Smooth muscle cell (in vitro differentiated cells): ENCODE data around the gene VPS50. TPM values are rescaled to one million over a fixed set of nuclear protein-coding genes. Genes with fewer than 3 reads are reported as not detected.

Experiments used
- DNase-seq: peaks from one replicate; lab custom pipeline; 2025; ENCODE audit not compliant: unreplicated experiment; lab: John Stamatoyannopoulos, UW
- H2AFZ ChIP-seq: fragments of 200-600 bp; sonication (generic); 2 replicates; pipeline ENCODE4 v1.6.0; 2016; ENCODE audit warnings: antibody characterized with exemption, low read depth, mild to moderate bottlenecking
- H3F3A ChIP-seq: fragments of 200-600 bp; sonication (generic); 2 replicates; pipeline ENCODE4 v1.6.0; 2017; ENCODE audit warnings: antibody characterized with exemption, low read depth
- H3K27ac ChIP-seq: fragments of 200-600 bp; sonication (generic); 2 replicates; pipeline ENCODE4 v1.5.1; 2016; ENCODE audit warnings: low read depth, mild to moderate bottlenecking
- H3K27me3 ChIP-seq: fragments of 200-600 bp; sonication (generic); 2 replicates; pipeline ENCODE4 v1.6.1; 2016; ENCODE audit warnings: low read depth, mild to moderate bottlenecking
- H3K36me3 ChIP-seq: fragments of 200-600 bp; sonication (generic); 2 replicates; pipeline ENCODE4 v1.5.1; 2016; ENCODE audit warnings: low read depth
- H3K4me1 ChIP-seq: fragments of 200-600 bp; sonication (generic); 2 replicates; pipeline ENCODE4 v1.5.1; 2016; ENCODE audit warnings: low read depth
- H3K4me2 ChIP-seq: fragments of 200-600 bp; sonication (generic); 2 replicates; pipeline ENCODE4 v1.6.0; 2016; ENCODE audit warnings: mild to moderate bottlenecking
- H3K4me3 ChIP-seq: fragments of 200-600 bp; sonication (generic); 2 replicates; pipeline ENCODE4 v1.5.1; 2016; ENCODE audit warnings: mild to moderate bottlenecking
- H3K79me2 ChIP-seq: fragments of 200-600 bp; sonication (generic); 2 replicates; pipeline ENCODE4 v1.6.0; 2016; ENCODE audit warnings: low read depth, mild to moderate bottlenecking
- H3K9ac ChIP-seq: fragments of 200-600 bp; sonication (generic); 2 replicates; pipeline ENCODE4 v1.6.0; 2016; ENCODE audit warnings: low read depth
- H3K9me3 ChIP-seq: fragments of 200-600 bp; sonication (generic); replicated peaks from 2 replicates; pipeline ENCODE4 v1.5.1; 2016; ENCODE audit warnings: low read depth
- H4K20me1 ChIP-seq: fragments of 200-600 bp; sonication (generic); 2 replicates; pipeline ENCODE4 v1.6.0; 2016; ENCODE audit warnings: low read depth
- CTCF ChIP-seq: fragments of 200-600 bp; sonication (generic); IDR thresholded peaks from 2 replicates; pipeline ENCODE4 v1.5.1; 2017; ENCODE audit warnings: borderline replicate concordance, mild to moderate bottlenecking, antibody characterized with exemption; ENCODE audit not compliant: insufficient read depth, poor library complexity, severe bottlenecking
- WGBS: methylation state at CpG from one replicate; pipeline ENCODE4 v1.1.7; 2016; ENCODE audit warnings: low lambda C conversion rate; 5-methylcytosine and 5-hydroxymethylcytosine counted together
- polyA plus RNA-seq: library from polyadenylated mRNA; unstranded; fragments of >200 nt; fragmentation: Nextera tagmentation; extraction: Ambion mirVana; gene quantifications from 2 replicates; pipeline ENCODE4 v1.2.1, GENCODE V29; 2016
- total RNA-seq: library from RNA; depleted of rRNA; stranded (reverse); fragments of >200 nt; gene quantifications from 2 replicates; pipeline ENCODE4 v1.2.3, GENCODE V29; 2014

Gene VPS50
- total and polyA plus RNA-seq, 2 experiments from 2014 or later = 7.7 to 26.7 TPM

DNA sequence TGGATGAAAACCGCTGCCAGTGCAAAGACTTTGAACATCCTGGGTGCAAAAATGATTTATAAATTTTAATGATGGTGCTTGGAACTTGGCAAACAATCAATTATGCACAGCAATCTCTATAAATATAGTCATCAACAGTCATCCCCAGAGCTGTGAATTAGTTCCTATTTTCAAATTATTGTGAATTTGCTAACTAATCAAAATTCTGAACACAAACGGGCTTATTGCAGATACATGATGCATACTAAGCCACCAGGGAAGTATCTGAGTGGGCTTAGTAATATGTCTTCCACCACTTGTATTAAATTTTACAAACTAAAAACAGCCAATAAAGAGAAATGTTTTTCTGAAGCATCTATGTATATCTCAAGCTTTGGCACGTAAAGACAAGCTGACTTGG, 177.2 kb downstream of the VPS50 start:
- no peak overlapping the region for H3K27ac ChIP-seq
- no peaks in the 10 kb centered on the region for H4K20me1 ChIP-seq
- H2AFZ ChIP-seq = no peak overlapping the region
- H3K79me2 ChIP-seq = no peaks in the 10 kb centered on the region
- peaks cover 3% of the 10 kb centered on the region for H3K9me3 ChIP-seq
- no peaks in the 10 kb centered on the region for H3K36me3 ChIP-seq
- no peaks in the 10 kb centered on the region for H3F3A ChIP-seq
- H3K27me3 ChIP-seq = no peaks in the 10 kb centered on the region
- 93% methylated on average over 3 of the region's 3 CpGs for WGBS
- no peak overlapping the region for H3K9ac ChIP-seq
- H3K4me1 ChIP-seq = no peaks in the 10 kb centered on the region
- H3K4me2 ChIP-seq = no peak overlapping the region
- no peak for TF ChIP-seq CTCF
- no peak overlapping the region for H3K4me3 ChIP-seq
- DNase-seq = no peak

Other genes with a start within 250 kb of the VPS50 start
- gene SAMD9, start 114.4 kb upstream of the VPS50 start, total RNA-seq = 1.0 and 1.8 TPM in 2 replicates
- 0.26 and 0.38 TPM in 2 replicates for gene SAMD9, start 114.4 kb upstream of the VPS50 start, polyA plus RNA-seq
- 0.36 and 2.7 TPM in 2 replicates for gene SAMD9L, start 84.0 kb upstream of the VPS50 start, total RNA-seq
- gene SAMD9L, start 84.0 kb upstream of the VPS50 start, polyA plus RNA-seq = 0.31 TPM in 1 of 2 replicates, not detected in the other
- not detected in 2 replicates for gene HEPACAM2, start 5.9 kb upstream of the VPS50 start, total RNA-seq
- not detected in 2 replicates for gene HEPACAM2, start 5.9 kb upstream of the VPS50 start, polyA plus RNA-seq